Stimulated activated CD8-positive, alpha-beta memory T cell treated with anti-CD3 and anti-CD28 coated beads, Interleukin-12 subunit alpha, Interleukin-12 subunit beta, amount 100 ng/mL, for 4 hours (primary cell): ENCODE measurements around the gene SDC4.

Source experiments
- DNase-seq: peaks from one replicate; pipeline ENCODE4 v3.0.0-alpha.2; 2020; ENCODE audit warnings: low read depth

Gene SDC4, protein sequence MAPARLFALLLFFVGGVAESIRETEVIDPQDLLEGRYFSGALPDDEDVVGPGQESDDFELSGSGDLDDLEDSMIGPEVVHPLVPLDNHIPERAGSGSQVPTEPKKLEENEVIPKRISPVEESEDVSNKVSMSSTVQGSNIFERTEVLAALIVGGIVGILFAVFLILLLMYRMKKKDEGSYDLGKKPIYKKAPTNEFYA

DNA sequence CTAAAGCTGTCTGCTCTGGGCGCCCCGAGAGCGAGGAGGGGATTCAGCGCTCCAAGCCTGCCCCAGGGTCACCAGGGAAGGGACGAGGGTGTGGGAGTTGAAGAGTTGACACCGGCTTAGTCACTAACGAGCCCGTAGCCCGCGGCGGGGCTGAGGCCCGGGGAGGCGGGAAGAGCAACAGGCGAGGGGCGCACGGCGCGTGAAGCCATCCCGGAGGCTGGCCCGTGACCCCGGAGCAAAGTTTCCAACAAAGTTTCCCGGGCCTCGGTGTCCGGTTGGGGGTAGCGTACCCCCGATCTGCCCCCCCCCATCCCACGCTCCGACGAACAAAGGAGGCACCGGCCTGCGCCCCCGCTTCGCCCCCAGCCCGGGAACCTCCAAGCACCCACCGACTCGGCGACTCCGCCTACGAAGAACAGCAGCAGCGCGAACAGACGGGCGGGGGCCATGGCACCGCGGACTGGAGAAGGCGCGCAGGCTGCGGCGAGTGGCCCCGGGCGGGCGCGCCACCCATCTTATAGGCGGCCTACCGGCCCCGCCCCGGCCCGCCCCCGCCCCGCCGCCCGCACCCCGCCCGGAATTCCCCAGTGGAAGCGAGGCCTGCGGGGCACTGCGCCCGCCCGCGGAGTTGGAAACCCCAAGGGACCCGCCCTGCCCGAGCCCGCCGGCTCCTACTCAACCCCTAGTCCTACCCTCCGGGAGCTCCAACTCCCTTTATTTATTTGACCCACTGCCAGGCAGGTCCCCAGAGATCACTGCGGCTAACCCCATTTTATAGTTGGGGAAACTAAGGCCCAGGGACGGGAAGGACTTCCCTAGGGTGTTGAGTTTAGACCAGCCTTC, at the start of gene SDC4:
SDC4 (minus strand) TSS at position 489 of the 843 bp plus-strand sequence; CDS start at position 449, 40 bp downstream.
- DNase-seq, result peak; percentile 59

DNA sequence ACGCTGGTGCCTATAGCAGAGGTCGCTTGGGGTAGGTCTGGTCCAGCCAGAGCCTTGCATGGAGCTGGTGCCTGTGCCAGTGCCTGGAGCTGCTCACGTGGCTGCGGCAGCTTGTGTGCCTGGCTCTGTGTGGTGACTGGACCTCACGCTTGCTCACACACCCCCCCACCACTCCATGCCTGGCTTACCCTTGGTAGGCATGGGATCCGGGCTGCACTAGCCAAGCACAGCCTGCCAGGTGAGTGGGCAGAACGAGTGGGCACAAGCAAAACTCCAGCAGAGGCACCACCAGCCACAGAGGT, 46.8 kb upstream of the SDC4 start:
- no peak for DNase-seq

DNA sequence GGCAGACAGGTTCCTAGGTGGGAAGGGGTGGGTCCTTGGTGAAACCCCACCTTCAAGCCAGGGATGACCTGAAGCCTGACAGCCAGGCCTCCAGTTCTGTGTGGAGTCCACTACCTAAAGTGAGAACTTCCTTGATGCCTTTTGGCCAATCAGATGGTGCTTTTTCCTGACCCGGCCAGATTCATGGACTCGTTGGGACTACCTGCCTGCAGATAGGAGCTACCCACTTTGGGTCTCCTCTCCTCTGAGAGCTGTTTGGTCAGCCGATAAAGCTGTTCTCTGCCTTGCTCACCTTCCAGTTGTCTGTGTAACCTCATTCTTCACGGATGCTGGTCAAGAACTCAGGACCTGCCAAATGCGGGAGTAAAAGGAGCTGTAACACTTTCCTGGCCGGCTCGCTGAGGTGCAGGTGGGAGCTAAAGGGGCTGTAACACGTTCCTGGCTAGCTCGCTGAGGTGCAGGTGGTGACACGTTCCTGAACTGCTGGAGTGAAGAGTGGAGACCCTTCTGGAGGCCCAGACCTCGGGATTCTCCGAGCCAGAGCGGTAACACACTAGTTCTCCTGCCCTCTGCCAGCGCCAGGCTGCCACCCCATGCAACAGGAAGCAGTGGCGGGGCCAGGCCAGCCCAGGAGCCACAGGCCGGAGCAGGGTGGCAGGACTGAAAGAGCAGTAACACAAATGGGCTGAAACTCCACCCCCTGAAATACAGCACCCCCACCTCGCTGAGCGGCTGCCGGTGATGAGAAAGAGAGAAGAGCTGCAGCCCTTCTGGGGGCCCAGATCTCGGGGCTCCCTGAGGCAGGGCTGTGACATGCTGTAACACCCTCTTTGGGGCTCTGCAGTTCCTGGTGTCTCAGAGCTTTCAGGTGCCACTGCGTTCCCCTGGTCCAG, 46.2 kb upstream of the SDC4 start:
- no peak for DNase-seq

DNA sequence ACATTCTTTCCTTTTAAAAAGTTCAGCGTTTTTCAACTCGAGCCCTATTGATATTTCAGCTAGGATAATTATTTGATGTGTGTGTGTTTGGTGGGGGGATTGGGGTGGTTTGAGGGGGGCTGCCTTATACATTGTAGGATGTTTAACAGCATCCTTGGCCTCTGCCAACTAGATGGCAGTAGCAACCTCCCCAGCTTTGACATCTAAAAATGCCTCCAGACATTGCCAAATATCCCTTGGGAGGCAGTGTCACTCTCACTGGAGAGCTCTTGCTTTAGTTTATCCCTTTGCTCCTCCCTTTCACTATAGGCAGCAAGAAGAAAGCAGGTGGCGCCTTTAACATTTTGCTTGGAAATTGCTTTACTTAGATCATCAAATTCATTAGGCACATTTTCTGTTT, 44.5 kb upstream of the SDC4 start:
- DNase-seq, result no peak

DNA sequence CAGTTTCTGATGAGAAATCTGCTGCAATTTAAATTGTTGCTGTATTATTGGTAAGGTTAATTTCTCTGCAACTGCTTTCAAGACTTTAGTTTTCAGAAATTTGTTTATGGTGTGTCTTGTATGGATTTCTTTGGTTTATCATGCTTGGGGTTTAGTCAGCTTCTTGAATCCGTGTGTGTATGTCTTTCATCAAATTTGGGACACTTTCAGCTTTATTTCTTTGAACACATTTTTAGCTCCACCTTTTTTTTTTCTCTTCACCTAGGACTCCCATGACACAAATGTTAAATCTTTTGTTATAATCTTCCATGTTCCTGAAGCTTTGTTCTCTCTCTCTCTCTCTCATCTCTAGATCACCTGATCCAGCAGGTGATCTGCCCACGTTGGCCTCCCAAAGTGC, 43.3 kb upstream of the SDC4 start:
- DNase-seq, result no peak

DNA sequence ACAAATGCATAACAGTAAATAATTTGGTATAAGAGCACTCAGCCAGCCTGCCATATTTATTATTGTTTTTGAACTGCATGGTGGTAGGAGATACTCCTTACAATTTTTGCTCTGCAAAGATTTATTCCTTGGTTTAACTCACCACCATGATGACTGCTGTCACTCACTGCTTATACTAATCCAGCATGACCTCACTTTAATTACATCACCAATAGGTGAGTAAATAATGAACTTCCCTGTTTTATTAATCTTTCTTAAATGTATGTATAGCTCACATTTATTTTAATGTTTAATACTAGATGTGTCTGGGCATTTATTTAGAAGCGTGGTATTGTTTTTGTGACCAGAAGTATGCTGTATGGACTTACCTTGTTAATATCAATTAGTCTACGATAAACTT, 42.7 kb upstream of the SDC4 start:
- no peak for DNase-seq

DNA sequence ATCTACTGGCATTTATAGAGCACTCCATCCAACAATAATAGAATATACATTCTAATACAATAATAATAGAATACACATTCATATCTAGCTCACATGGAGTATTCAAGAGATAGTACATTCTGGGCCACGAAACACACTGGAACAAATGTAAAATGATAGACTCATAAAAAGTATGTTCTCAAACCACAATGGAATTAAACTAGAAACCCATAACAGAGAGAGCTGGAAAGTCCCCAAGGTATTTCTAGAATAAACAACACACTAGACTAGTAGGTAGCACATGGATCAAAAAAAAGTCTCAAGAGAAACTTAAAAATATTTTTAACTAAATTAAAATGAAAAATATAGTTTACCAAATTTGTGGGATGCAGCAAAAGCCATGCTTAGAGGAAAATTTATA, 39.0 kb upstream of the SDC4 start:
- DNase-seq, result no peak

DNA sequence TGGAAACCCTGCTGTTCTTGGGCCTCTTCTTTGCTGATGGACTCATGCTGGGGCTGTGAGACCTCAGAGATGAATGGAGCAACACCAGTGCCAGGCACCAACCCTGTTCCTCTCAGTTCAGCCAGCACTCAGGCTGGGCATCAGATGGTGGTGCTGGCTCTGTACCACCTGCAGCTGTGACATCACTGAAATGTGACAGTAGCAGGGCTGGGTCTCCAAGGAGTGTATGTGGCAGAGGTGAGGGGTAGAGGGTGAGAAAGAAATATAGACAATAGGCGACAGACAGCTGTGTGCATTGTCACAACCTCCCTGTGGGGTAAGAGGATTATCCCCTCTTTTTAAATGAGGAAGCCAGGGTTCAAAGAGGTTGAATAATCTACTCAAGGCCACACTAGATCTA, 30.0 kb upstream of the SDC4 start, which contains the start of gene TP53TG5:
TP53TG5 (minus strand) TSS at position 135 of the 400 bp plus-strand sequence; CDS start at position 46, 89 bp downstream.
- no peak for DNase-seq

DNA sequence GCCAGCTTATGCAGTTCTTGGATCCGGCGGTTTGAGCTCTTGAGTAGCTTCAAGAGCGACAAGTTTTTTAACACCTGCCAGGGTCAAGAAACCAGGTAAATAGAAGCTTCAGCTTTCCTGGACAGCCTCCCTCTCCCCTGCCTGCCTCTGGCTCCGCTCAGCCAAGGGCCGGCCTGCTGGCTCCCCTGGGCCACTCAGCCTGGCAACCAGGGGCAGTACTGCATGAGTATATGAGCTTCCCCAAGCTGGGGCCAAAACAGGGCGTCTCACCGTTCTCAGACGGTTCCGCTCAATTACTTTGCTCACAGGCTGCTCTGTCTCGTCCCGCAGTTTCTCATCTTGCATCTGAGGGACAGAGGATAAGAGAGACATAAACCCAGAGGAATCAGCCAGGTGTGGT, 29.0 kb upstream of the SDC4 start:
- DNase-seq, result no peak

DNA sequence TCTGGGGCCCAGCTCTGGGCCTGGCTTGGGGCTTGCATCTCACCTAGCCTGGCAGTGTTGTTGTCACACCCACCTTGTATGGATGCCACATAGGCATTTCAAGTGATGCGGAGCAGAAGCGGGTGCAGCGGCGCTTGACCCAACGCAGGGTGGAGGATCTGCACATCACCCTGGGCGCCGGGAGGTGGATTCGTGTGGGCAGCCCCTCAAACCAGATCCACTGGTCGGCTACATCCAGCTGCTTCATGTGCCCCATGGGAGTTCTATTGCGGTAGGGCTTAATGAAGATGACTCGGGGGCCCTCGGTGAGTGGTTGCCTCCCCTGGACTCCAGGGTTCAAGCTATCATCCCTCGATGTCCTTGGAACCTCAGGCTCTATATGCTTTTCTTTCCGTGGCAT, 26.7 kb upstream of the SDC4 start:
- DNase-seq, result no peak

DNA sequence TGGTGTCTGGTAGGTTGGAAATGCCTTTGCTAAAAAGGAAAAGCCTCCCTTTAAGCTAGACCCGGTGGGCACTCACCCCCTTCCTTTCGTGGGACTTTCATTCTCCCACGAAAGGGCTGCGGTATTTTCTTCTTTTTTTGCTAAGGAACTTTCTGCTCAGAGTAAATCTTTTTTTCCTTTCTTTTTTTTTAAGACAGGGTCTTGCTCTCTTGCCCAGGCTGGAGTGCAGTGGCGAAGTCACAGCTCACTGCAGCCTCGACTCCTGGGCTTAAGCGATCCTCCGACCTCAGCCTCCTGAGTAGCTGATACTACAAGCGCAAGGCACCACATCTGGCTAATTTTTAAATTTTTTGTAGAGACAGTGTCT, 25.9 kb upstream of the SDC4 start:
- DNase-seq, result no peak

DNA sequence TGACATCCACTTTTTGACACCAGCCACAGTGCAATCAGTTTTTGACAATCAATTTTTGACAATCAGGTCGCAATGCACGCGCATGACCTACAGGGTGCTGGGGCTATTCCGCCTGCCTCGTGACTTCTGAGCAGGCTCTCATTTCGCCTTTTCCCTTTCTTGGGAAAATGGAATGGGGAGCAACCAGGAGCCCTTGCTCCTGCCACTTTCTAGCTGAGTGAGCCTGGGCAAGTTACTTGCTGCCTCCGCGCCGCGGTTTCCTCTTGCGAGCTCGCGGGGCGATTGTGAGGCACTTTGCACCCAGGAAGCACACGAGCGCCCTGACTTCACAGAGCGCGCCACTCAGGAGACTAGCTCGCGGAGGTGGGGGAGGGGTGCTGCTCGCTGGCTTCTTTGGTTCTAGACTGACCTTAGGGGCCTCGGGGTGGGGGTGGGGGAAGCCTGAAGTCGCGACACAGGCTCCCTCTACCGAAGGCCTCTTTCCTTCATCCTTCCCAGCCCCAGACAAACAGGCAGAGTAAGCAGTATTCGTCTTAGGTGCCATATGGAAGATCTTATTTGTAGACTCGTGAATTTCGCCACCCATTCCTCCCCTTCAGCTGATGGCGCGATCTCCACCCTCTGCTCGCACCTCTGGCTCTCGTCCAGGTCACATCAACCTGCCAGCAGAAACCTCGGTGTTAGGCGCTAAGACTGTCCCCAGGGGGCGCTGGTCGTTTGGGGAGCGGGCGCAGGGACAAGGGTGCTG, 25.3 kb upstream of the SDC4 start:
- DNase-seq, result peak; percentile 79

DNA sequence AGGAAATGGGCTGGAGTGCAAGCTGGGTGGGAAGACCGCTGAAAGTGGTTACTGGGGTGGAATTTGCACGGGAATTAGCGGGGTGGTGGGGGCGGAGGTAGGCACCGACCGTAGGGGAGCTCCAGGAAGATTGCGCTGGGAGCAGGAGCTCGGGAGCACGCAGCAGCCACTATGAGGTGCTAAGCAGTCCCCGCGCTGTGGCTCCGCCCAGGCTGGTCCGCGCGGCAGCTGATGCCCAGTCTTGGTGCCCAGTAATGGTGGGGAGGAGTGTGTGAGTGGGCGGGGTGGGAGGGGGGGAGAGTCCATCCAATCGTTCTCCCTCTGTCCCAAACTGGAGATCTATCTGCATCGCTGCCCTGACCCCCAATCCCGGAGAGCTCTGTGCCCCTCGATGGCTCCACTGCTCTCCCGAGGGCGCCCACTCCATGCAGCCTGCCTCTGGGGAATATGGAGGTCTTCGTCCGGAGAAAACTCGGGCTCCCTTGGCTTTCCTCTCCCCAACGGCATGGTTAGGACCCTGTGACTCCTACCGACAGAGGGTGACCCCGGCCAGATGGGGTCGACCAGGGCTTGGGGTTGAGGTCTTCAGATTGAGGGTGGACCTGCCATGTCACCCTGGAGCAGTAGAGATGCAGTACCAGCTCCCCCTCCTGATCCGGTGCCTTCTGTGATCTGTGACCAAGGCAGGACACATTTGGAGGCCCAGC, 24.6 kb upstream of the SDC4 start:
- DNase-seq, result no peak

DNA sequence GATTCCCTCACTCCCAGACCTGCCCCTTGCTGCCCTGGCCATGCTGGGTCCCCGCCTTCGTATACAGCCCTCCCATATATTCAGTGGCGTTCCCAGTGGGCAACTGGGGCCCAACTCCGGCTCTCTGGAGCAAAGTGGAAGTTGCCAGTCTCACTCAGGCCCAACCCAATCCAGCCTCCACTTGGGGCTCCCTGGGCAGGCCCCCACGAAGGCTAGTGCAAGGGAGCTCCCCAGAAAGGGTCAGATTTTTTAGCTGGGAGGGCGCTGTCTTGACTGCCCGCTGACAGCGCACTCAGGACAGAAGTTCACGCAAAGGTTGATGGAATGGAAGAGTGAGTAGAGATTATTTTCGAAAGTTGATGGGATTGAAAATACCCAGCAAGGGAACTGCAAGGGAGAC, 24.0 kb upstream of the SDC4 start:
- DNase-seq, result no peak

DNA sequence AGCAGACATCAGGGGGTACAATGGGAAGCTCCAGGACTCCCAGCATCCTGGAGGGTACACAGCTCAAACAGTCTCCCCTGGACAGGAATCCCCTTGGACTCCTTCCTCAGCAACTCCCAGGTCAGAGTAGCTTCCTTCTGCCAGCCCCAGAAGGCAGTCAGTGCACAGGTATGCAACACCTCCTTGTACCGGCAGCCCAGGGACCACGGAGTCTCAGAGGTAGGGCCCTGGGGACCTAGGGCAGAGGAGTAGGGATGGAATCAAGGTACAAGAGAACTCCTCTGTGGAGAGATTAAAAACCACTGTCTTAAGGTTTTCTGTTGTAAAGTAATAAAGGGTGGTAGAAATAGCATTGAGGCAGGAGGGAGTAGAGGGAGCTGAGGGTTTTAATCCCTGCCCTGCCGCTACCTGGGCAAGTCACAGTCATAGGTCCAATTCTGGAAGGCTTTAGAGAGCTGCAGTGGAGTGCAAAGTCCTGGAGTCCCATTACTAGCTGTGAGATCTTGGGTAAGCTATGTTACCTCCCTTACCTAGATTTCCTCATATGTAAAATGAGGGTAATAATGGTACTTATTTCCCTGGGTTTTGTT, 22.4 kb upstream of the SDC4 start:
- no peak for DNase-seq

DNA sequence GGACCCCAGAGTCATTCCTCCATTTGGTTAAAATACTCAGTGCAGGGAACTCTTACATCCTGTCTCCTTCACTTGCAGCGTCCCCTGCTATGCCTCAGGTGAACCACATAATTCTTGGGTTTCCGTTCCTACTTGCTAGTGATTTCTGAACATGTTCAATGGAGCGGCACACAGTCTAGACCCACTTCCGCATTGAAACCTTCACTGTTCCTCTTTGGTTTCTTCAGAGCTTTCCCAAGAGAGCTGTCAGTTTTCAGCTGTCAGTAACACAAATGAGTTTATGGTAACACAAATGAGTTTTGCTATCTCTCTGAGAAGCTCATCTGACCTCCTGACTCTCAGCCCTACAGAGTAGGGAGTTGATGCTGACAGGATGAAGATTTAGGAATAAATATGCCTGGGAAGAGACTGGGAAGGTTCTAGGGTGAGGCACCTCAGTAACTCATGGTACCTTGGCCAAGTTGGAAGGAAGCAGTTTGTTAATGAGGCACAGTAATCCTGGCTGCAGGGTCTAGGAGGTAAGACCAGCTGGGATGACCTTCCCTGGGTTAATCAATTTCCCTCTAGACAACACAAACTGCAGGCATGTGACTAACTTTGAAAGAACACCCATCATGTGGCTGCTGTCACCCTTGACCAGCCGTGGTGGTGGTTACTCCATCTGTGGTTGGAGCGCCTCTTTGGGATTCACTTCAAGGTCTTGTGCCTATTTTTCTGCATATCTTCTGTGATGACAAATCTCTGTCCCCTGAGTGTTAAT, 20.2 kb upstream of the SDC4 start:
- DNase-seq, result no peak

DNA sequence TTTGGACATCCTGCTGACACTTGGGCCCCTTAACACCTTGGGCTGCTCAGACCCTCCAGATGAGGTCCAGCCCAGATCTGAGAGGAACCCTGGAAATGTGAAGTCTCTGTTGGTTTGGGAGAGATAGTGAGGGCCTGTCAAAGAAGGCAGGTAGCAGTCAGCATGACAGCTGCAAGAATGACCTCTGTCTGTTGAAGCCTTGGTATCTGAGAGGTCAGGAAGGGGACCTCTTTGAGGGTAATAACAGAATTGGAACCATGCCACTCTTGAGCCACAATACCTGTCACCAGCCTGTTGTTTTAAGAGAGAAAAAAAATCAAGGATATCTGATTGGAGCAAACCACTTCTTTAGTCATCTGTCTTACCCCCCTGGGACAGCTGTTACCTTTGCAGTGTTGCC, 18.9 kb upstream of the SDC4 start:
- no peak for DNase-seq

DNA sequence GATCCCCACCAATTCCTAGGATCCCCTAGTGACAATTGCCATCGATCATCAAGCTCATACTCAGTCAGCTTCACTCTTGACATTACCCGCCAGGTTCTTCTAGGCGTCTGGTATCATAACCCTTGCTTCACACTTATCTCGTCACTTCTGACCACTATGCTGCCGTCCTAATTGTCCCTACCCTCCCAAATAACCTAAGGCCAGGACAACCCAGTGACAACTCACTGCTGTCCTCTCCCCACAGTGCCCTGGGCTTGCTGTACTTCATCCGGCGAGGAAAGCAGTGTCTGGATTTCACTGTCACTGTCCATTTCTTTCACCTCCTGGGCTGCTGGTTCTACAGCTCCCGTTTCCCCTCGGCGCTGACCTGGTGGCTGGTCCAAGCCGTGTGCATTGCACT, 18.4 kb upstream of the SDC4 start:
- DNase-seq, result no peak

DNA sequence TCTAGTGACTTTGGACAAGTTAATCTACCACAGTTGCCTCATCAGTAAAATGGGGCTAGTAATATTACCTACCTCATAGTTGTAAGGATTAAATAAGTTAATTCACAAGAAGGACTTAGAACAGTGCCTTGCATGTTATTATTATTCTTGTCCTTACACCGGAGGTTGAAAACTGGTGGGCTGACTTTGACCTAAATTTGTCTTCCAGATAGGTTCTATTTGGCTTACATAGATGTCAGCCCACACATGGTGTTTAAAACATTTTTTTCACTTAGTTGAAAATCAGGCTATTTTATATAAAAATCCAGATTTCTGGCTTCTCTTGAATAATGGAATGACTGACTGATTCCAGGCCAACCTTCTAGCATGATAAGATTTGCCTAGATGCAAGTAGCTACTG, 18.0 kb upstream of the SDC4 start:
- DNase-seq, result no peak

DNA sequence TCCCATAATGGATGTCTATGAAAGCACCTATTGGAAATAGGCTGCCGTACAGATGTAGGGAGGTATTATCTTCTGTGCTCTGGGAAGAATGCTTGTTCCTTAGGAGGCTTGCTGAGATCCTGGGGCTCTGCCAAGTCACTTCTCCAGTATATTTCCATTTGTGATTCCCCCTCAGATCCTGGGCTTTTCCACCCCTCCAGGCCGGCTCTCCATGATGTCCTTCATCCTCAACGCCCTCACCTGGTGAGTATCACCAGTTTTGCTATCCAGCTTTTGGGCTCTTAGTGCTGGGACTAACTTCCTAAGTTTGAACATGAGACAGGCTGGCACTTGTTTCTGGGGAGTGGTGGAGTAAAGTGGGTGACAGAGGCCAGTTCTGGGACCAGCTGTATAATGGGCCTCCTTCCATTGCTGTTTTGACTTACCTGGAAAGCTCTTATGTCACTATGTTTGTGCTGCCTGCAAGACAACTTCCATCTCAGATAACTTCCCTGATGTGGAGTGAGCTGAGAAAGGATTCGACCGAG, 17.3 kb upstream of the SDC4 start:
- DNase-seq, result no peak
